Measurements from ENCODE around the gene ARHGAP25. TPM values are rescaled to one million over a fixed set of nuclear protein-coding genes. Genes with fewer than 3 reads are reported as not detected.

Gene ARHGAP25, protein sequence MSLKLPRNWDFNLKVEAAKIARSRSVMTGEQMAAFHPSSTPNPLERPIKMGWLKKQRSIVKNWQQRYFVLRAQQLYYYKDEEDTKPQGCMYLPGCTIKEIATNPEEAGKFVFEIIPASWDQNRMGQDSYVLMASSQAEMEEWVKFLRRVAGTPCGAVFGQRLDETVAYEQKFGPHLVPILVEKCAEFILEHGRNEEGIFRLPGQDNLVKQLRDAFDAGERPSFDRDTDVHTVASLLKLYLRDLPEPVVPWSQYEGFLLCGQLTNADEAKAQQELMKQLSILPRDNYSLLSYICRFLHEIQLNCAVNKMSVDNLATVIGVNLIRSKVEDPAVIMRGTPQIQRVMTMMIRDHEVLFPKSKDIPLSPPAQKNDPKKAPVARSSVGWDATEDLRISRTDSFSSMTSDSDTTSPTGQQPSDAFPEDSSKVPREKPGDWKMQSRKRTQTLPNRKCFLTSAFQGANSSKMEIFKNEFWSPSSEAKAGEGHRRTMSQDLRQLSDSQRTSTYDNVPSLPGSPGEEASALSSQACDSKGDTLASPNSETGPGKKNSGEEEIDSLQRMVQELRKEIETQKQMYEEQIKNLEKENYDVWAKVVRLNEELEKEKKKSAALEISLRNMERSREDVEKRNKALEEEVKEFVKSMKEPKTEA
- total RNA-seq = 1 to 10 TPM in 6 of 8 experiments, under 1 TPM in 1, not detected in 1; 0.22 to 4.7 (median 2.2) TPM

GRCh38 chr2:68734688-68735525, at the start of gene ARHGAP25:
TSS of gene ARHGAP25 (plus strand) at chr2:68734811. CDS start at chr2:68735200, 389 bp downstream.
- no peak for ATAC-seq (replicated peaks in 6 of 8)
- in situ Hi-C loops (cut with MboI; ENCODE audit: low pct_unique_long_range_greater_than_20kb in 2 of 9, low sequenced_read_pairs in 9 of 9, unreplicated experiment in 9 of 9) = loop anchor here in 3 of 9 experiments (25.0 kb wide), 1 partner anchor 177 kb away; no protein-coding TSS in a partner anchor
- Histone ChIP-seq H3K27ac (no peak within 1 kb of the TSS), H3K4me1 (replicated peaks in 1 of 2) (no peaks in the 10 kb centered on the region), H3K4me3 (no peak within 1 kb of the TSS)
- WGBS, 10 experiments = 41 to 95% (median 82%) methylated on average over 2 to 12 of the region's 12 CpGs

DNA sequence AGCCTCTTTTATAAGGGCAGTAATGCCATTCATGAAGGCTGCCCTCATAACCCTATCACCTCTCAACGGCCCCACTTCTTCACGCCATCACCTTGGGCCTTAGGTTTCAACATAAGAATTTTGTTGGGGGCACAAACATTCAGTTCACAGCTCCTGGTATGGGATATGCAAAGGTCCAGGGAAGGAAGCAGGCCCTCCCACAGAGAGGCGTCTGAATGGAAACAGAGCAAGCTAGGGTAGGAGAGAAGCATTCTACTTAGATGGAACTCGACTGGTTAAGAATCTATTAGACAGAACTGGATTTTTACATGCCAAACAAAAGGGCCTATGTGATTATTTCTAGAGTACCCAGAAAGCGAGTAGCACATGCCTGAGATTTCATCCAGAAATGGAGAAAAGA, 48.4 kb upstream of the ARHGAP25 start:
- no peak overlapping the region for H3K4me3 ChIP-seq
- ATAC-seq (replicated peaks in 6 of 8) = no peak
- in situ Hi-C loops (cut with MboI; ENCODE audit: low pct_unique_long_range_greater_than_20kb in 2 of 9, low sequenced_read_pairs in 9 of 9, unreplicated experiment in 9 of 9) = no loop called here
- 34 to 80% (median 63%) methylated on average over 1 to 5 of the region's 5 CpGs; no CpG with 5 or more reads in 1 of the 10 experiments for WGBS, 10 experiments
- no peaks in the 10 kb centered on the region for H3K4me1 ChIP-seq (replicated peaks in 1 of 2)
- no peak overlapping the region for H3K27ac ChIP-seq

DNA sequence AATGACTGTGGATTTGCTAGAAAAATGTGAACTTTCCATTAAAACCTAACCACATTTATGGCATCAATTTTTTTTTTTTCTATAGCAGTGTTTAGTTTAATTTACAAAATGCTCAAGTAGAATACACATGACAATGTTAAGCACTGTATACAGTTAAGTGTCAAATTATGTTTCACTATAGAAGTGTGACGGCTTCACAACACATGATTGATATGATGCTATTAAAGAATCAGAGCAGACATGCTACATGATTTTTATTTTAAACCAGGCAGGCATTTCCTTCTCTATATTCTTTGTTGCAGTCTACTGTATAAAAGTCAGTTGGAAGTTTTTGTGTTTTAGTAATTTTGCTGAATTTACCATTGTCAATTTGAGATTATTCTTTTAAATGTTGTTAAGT, 47.6 kb upstream of the ARHGAP25 start:
- ATAC-seq (replicated peaks in 6 of 8) = no peak
- no peak overlapping the region for H3K27ac ChIP-seq
- in situ Hi-C loops (cut with MboI; ENCODE audit: low pct_unique_long_range_greater_than_20kb in 2 of 9, low sequenced_read_pairs in 9 of 9, unreplicated experiment in 9 of 9) = no loop called here
- WGBS, 10 experiments = 40 to 100% (median 88%) methylated on average over 1 of the region's 1 CpG; no CpG with 5 or more reads in 1 of the 10 experiments
- no peaks in the 10 kb centered on the region for H3K4me1 ChIP-seq (replicated peaks in 1 of 2)
- no peak overlapping the region for H3K4me3 ChIP-seq

DNA sequence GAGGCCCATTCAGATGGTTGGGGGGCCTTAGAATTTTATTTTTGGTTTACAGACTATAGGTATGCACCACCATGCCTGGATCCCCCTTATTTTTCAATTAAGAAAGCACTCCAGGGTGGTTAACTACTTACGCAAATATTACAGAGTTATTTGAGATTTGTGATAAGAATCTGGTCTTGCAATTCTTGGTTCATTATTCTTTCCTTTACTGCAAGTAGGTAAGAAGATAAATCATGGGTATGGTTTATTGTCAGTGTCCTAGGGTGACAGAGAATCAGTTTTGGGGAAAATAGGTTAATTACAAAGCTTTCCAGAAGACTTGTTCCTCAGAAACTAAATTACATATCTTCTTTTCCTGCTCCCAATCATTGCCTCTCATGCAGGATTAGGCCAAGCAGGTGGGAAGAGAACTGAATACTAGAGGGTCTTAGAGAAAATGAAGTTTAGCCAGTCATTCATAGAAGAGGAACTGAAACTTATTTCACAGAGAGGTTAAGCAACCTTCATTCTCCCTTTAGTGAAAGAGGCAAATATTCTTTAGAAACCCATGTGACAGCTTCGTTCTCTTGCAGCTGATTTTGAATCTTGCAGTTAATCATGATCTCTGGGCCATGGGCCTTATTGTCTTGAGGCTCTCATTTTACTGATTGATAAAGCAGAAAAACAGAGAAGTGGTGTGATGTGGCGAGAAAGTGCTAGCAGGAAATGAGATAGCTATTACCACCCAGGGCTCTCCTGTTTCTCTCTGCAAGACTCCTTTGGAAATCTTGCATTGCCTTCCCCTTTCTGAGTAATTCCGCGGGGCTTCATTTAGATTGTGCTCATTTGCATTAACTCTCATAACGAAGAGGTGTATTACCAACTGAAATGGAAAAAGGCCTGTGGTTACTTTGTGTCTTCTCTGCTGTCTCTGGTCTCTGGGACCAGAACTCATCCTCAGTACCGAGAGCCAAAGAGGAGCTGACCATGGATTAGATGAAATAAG, 44.8 kb upstream of the ARHGAP25 start:
- WGBS, 10 experiments = 10 to 100% (median 37%) methylated on average over 1 to 7 of the region's 7 CpGs
- Histone ChIP-seq H3K4me1 (replicated peaks in 1 of 2) (no peaks in the 10 kb centered on the region), H3K27ac (no peak overlapping the region), H3K4me3 (no peak overlapping the region)
- in situ Hi-C loops (cut with MboI; ENCODE audit: low pct_unique_long_range_greater_than_20kb in 2 of 9, low sequenced_read_pairs in 9 of 9, unreplicated experiment in 9 of 9) = no loop called here
- ATAC-seq (replicated peaks in 6 of 8) = no peak

DNA sequence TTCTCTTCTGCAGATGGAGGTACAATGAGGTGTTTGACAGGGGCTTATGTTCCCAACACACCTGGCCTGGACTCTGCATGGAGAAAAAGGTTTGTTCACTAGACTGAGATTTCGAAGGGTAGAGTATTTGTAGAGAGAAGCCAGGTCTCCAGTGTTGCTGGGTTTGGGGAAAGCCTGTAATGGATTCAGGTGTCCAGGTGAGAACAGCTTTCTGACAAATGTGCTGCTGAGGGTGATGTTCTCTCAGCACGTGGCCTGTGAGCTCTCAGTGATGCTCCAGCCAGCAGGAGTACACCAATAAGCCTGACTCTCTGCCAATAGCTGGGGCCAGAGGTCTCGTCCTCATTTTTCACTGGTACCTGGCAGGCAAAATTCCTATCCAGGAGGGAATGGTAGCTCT, 43.8 kb upstream of the ARHGAP25 start:
- no peak for ATAC-seq (replicated peaks in 6 of 8)
- in situ Hi-C loops (cut with MboI; ENCODE audit: low pct_unique_long_range_greater_than_20kb in 2 of 9, low sequenced_read_pairs in 9 of 9, unreplicated experiment in 9 of 9) = no loop called here
- Histone ChIP-seq H3K27ac (no peak overlapping the region), H3K4me1 (replicated peaks in 1 of 2) (no peaks in the 10 kb centered on the region), H3K4me3 (no peak overlapping the region)
- WGBS, 10 experiments = 17 to 73% (median 50%) methylated on average over 1 to 3 of the region's 3 CpGs; no CpG with 5 or more reads in 4 of the 10 experiments

- no peaks in the 10 kb centered on the region for H3K4me1 ChIP-seq (replicated peaks in 1 of 2)
- WGBS, 10 experiments = 0 to 100% (median 80%) methylated on average over 1 of the region's 1 CpG; no CpG with 5 or more reads in 3 of the 10 experiments
- in situ Hi-C loops (cut with MboI; ENCODE audit: low pct_unique_long_range_greater_than_20kb in 2 of 9, low sequenced_read_pairs in 9 of 9, unreplicated experiment in 9 of 9) = no loop called here
- no peak for ATAC-seq (replicated peaks in 6 of 8)
- H3K27ac ChIP-seq = no peak overlapping the region
- H3K4me3 ChIP-seq = no peak overlapping the region
These were observed 42.1 kb upstream of the ARHGAP25 start for GRCh38 chr2:68692511-68692910.

DNA sequence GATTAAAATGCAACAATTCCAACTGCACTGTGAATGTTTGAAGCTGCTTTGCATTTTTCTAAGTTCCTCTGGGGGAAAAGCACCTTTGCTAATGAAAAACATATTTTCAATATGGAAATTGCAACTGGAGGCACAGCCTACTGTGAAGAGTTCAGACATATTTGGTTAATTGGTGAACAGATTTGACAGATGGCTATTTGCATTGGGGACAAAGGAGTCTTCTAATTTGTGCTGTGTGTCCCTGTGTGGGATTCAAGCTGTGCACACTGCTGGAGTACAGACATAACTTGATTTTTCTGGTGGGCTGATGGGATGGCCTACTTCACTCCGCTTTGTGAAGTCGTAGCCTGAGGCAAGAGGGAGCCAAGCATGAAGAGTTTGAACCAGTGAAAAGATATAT, 40.7 kb upstream of the ARHGAP25 start:
- 0 to 85% (median 71%) methylated on average over 1 to 2 of the region's 2 CpGs; no CpG with 5 or more reads in 5 of the 10 experiments for WGBS, 10 experiments
- H3K27ac ChIP-seq = no peak overlapping the region
- H3K4me3 ChIP-seq = no peak overlapping the region
- no peaks in the 10 kb centered on the region for H3K4me1 ChIP-seq (replicated peaks in 1 of 2)
- in situ Hi-C loops (cut with MboI; ENCODE audit: low pct_unique_long_range_greater_than_20kb in 2 of 9, low sequenced_read_pairs in 9 of 9, unreplicated experiment in 9 of 9) = no loop called here
- ATAC-seq (replicated peaks in 6 of 8) = peak in 2 of 8 experiments; percentile 41 to 86

- in situ Hi-C loops (cut with MboI; ENCODE audit: low pct_unique_long_range_greater_than_20kb in 2 of 9, low sequenced_read_pairs in 9 of 9, unreplicated experiment in 9 of 9) = no loop called here
- H3K4me3 ChIP-seq = no peak overlapping the region
- H3K27ac ChIP-seq = no peak overlapping the region
- 49 to 100% (median 91%) methylated on average over 1 to 4 of the region's 4 CpGs for WGBS, 10 experiments
- no peak for ATAC-seq (replicated peaks in 6 of 8)
- H3K4me1 ChIP-seq (replicated peaks in 1 of 2) = no peaks in the 10 kb centered on the region
These were observed 38.6 kb upstream of the ARHGAP25 start for GRCh38 chr2:68695971-68696370.

DNA sequence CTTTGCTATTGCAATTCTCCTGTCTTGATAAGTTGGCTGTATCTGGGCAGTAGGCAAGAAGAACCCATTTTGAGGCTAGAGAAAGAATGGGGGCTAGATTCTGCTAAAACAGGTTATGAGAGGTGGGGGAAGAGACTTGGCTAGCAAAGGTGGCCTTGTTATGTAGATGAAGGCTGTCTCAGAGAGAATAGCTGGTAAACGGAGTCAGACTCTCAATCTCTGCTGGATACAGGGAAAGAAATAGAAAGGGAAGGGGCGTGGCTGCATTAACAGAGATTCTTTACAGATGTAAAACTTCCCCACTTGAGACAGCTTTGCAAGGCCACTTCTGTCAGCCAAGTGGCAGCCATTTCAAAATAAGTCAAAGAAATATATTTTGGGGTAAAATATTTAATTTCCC, 38.1 kb upstream of the ARHGAP25 start:
- WGBS, 10 experiments = 0 to 43% (median 38%) methylated on average over 1 to 2 of the region's 2 CpGs; no CpG with 5 or more reads in 3 of the 10 experiments
- H3K27ac ChIP-seq = no peak overlapping the region
- H3K4me1 ChIP-seq (replicated peaks in 1 of 2) = no peaks in the 10 kb centered on the region
- no peak overlapping the region for H3K4me3 ChIP-seq
- ATAC-seq (replicated peaks in 6 of 8) = no peak
- in situ Hi-C loops (cut with MboI; ENCODE audit: low pct_unique_long_range_greater_than_20kb in 2 of 9, low sequenced_read_pairs in 9 of 9, unreplicated experiment in 9 of 9) = no loop called here

DNA sequence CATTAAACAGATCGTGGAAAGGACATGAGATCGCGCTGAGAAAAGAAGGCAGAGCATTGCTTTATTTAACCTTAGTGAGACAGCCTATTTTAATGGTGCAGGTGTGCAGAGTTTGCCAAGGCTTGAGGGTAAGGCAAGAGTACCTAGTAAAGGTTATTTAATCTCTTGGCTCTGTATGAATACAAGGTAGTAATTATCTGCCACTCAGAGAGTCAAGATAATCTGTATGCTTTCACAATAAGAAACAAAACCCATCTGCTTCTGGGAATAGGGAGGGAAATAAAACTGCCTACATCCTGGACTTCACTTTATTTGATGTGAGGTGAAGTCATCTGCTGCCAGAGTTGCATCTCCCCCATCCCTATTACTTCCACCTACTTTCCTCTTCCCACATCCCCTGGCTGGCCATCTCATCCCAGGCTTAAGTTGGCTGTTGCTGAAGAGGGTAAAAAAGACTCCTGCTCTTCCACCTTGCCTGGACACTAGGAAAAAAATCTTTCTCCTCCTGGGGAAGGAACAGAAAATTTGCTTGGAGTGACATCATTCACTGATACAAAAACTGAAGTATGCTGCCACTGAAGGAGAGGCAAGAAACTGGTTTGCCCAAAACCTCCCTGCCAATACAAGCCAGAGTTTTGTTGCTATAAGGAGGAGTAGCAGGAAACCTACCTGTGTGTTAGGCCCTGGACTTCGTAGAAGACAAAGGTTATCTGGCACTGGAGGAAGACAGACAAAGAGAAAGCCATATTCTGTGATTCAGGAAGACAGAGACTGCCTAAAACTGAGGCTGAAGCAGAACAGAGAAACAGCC, 35.8 kb upstream of the ARHGAP25 start:
- Histone ChIP-seq H3K27ac (no peak overlapping the region), H3K4me3 (no peak overlapping the region), H3K4me1 (replicated peaks in 1 of 2) (no peaks in the 10 kb centered on the region)
- 35 to 96% (median 65%) methylated on average over 3 to 4 of the region's 4 CpGs; no CpG with 5 or more reads in 1 of the 10 experiments for WGBS, 10 experiments
- no peak for ATAC-seq (replicated peaks in 6 of 8)
- in situ Hi-C loops (cut with MboI; ENCODE audit: low pct_unique_long_range_greater_than_20kb in 2 of 9, low sequenced_read_pairs in 9 of 9, unreplicated experiment in 9 of 9) = no loop called here

DNA sequence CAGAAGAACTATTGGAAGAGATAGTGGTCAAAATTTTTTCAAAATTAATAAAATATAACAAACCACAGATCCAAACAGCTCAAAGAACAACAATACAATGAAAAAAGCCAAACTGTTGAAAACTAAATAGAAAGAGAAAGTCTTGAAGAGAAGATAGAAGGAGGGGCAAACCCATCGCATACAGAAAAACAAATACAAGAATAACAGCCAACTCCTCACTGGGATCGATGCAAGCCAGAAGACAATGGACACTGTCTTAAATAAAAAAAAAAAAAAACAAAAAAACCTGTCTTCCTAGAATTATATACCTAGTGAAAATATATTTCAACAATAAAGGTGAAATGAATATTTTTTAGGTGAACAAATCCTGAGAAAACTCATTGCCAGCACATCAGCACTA, 34.1 kb upstream of the ARHGAP25 start:
- no peak overlapping the region for H3K4me3 ChIP-seq
- H3K27ac ChIP-seq = no peak overlapping the region
- in situ Hi-C loops (cut with MboI; ENCODE audit: low pct_unique_long_range_greater_than_20kb in 2 of 9, low sequenced_read_pairs in 9 of 9, unreplicated experiment in 9 of 9) = loop anchor here in 4 of 9 experiments (25.0 kb wide), 2 partner anchors 212 to 213 kb away; no protein-coding TSS in a partner anchor
- H3K4me1 ChIP-seq (replicated peaks in 1 of 2) = no peaks in the 10 kb centered on the region
- 52 to 100% (median 90%) methylated on average over 1 to 2 of the region's 2 CpGs for whole genome bisulfite sequencing, 10 experiments
- no peak for ATAC-seq (replicated peaks in 6 of 8)
